K562 (cell line): ENCODE measurements around the gene LMNTD2. TPM values are rescaled to one million over a fixed set of nuclear protein-coding genes. Genes with fewer than 3 reads are reported as not detected.

ENCODE experiments used
- JUN ChIP-seq, 2 experiments: sonication (generic) in 1 of 2; formaldehyde crosslinking in 1 of 2; IDR thresholded peaks; 2 replicates each; pipeline versions ENCODE4 v1.6.1 to v1.8.0; 2012 to 2022; ENCODE audit warnings: borderline replicate concordance in 2 of 2, mild to moderate bottlenecking in 2 of 2, improper control_type of control experiment in 1 of 2, low read depth in 1 of 2, low read length in 1 of 2, missing genetic modification reagents in 1 of 2
- UBTF ChIP-seq, 2 experiments: IDR thresholded peaks; 2 replicates each; pipeline ENCODE4 v1.6.1; 2012; ENCODE audit warnings: improper control_type of control experiment in 2 of 2, low read depth in 2 of 2, low read length in 2 of 2, borderline replicate concordance in 1 of 2
- ZNF449 ChIP-seq: fragments of 250-450 bp; sonication (Bioruptor Pico); IDR thresholded peaks from 2 replicates; pipeline ENCODE4 v1.8.0; 2022; ENCODE audit warnings: moderate library complexity, mild to moderate bottlenecking, inconsistent platforms
- polyA plus RNA-seq, 8 experiments: library from polyadenylated mRNA; depleted of rRNA in 4 of 8; stranded (reverse) in 5 of 8; unstranded in 3 of 8; fragments of >200 nt; fragmentation: Nextera tagmentation in 2 of 8; fragmentation: Illumina TruSeq in 1 of 8; extraction: Ambion mirVana in 2 of 8; extraction: Trizol in 1 of 8; gene quantifications; 2 replicates each; pipeline versions ENCODE4 v1.2.1 to v1.2.3, GENCODE V29; 2011 to 2014; ENCODE audit warnings: inconsistent platforms in 1 of 8, missing spikeins in 1 of 8
- total RNA-seq, 7 experiments: library from RNA; depleted of rRNA in 6 of 7; stranded (reverse); fragments of >200 nt in 6 of 7; fragmentation: Illumina TruSeq in 2 of 7; extraction: Trizol in 2 of 7; gene quantifications; 2 replicates each; pipeline versions ENCODE4 v1.2.1 to v1.2.3, GENCODE V29; 2011 to 2021; ENCODE audit warnings: low replicate concordance in 1 of 7

LMNTD2 gene
- total and polyA plus RNA-seq, 9 of the 15 experiments (the other 6 are each of a cell fraction or from before 2014, with no cell fraction given) = 0.48 to 4.2 (median 1.5) TPM; not detected in 3

- TF ChIP-seq JUN (IDR thresholded peaks at IDR 0.05; ENCODE audit: borderline replicate concordance, low read depth, low read length) (peak; percentile 30; the same call in 1 of the 2 replicates), JUN (CRISPR knock-in tag; IDR thresholded peaks at IDR 0.05; ENCODE audit: borderline replicate concordance) (no peak), UBTF (IDR thresholded peaks at IDR 0.05; ENCODE audit: borderline replicate concordance in 1 of 2, low read depth in 2 of 2, low read length in 2 of 2) (no peak), ZNF449 (CRISPR knock-in tag) (no peak)
These were observed 15.6 kb upstream of the LMNTD2 start, which contains the start of gene PHRF1 (continued) for GRCh38 chr11:575996-576768.
